ENCODE measurements around the gene AMIGO2. TPM values are rescaled to one million over a fixed set of nuclear protein-coding genes. Genes with fewer than 3 reads are reported as not detected.

Gene AMIGO2
- total and polyA plus RNA-seq, 2 experiments from 2014 or later: 0.92 to 2.2 TPM

DNA sequence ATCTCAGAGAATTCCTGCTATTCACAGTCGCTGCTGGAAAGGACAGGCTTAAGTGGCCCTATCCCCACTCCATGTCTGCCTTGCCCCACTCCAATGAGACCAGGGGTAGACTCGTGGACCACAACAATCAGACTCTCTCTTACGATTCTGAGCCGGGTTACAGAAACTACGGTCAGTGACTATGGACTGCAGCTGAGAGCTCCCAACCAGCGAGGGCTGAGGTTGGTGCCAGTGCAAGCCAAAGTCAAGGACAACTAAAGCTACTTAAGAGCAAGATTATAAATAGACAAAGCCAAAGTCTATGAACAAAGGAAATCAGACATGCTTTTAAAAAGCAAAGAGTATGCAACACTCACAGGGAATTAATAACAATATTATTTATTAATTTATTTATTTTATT lies 18.3 kb upstream of the AMIGO2 start:
- H3K27ac ChIP-seq: no peak overlapping the region
- no peaks in the 10 kb centered on the region for H3K4me1 ChIP-seq (ENCODE audit: low read depth)
- TF ChIP-seq, protein P1, sequence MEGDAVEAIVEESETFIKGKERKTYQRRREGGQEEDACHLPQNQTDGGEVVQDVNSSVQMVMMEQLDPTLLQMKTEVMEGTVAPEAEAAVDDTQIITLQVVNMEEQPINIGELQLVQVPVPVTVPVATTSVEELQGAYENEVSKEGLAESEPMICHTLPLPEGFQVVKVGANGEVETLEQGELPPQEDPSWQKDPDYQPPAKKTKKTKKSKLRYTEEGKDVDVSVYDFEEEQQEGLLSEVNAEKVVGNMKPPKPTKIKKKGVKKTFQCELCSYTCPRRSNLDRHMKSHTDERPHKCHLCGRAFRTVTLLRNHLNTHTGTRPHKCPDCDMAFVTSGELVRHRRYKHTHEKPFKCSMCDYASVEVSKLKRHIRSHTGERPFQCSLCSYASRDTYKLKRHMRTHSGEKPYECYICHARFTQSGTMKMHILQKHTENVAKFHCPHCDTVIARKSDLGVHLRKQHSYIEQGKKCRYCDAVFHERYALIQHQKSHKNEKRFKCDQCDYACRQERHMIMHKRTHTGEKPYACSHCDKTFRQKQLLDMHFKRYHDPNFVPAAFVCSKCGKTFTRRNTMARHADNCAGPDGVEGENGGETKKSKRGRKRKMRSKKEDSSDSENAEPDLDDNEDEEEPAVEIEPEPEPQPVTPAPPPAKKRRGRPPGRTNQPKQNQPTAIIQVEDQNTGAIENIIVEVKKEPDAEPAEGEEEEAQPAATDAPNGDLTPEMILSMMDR (IDR thresholded peaks at IDR 0.05; ENCODE audit: low read depth, low read length): no peak
- DNase-seq (ENCODE audit: low read depth in 1 of 2, low spot score in 1 of 2): no peak
- H3K36me3 ChIP-seq: no peaks in the 10 kb centered on the region
- H3K27me3 ChIP-seq: no peaks in the 10 kb centered on the region
- no peaks in the 10 kb centered on the region for H3K9me3 ChIP-seq (ENCODE audit: low read depth)
- H3K4me3 ChIP-seq: no peak overlapping the region

DNA sequence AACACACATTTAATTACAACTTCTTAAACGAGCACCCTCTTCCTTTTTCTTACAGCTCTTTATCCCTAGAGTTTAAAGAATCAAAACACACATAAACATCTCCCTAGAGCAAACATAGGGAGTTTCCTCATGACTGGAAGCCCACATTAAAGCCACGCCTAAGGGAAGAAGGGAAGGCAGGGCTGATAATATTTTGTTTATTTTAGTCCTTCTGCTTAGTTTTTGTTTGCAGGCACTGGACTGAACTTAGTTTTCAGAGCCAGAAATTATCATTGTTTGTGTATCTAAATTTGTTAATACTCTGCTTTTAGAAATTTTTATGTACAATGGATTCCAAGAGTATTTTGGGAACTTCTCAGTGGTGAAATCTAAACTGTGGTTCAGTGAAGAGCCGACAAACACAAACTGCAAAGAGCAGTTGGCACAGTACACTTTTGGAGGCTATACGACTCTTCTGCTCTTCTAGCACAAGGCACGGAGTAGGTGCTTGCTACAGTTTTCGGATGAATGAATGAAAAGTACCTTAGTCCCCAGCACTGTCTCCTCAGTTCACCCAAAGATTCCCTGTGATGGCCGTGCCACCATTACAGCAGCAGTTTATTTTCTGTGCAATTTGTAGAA lies 17.6 kb upstream of the AMIGO2 start:
- DNase-seq (ENCODE audit: low read depth in 1 of 2, low spot score in 1 of 2): no peak
- Histone ChIP-seq H3K4me3 (no peak overlapping the region), H3K4me1 (ENCODE audit: low read depth) (no peaks in the 10 kb centered on the region), H3K9me3 (ENCODE audit: low read depth) (no peaks in the 10 kb centered on the region), H3K27me3 (no peaks in the 10 kb centered on the region), H3K27ac (no peak overlapping the region), H3K36me3 (no peaks in the 10 kb centered on the region)
- TF ChIP-seq, protein P1 (IDR thresholded peaks at IDR 0.05; ENCODE audit: low read depth, low read length): no peak

DNA sequence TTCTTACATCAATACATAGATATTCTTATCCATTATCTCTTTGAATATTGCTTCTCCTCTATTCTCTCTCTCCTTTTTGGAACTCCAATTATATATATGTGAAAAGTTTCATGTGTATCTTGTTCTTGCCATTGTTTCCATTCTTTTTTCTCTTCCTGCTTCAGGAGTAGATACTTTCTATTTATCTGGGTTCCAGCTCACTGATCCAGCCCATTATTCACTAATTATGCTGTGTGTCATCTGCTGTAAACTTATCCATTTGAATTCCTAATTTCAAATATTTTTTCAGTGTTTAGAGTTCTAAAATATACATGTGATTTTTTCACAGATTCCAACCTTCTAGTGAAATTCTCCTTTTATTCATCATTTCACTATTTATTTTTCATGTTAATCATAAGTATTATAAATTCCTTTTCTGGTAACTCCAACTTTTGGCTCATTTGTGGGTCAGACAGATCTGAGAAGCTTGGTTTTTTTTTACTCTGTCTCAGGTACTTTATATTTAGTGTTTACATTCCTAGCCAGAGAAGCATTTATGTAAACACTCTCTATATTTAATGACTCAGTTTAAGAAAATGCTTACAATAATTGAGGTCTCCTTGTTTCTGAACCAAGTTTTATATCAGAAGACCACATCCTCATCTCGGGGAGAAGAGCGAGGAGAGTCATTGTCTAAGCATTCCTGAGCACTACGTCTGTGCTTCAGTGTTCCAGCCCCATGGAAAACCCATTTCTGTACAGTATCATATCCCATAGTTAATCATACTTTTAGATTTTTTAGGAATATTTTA lies 15.9 kb upstream of the AMIGO2 start:
- no peak overlapping the region for H3K27ac ChIP-seq

DNA sequence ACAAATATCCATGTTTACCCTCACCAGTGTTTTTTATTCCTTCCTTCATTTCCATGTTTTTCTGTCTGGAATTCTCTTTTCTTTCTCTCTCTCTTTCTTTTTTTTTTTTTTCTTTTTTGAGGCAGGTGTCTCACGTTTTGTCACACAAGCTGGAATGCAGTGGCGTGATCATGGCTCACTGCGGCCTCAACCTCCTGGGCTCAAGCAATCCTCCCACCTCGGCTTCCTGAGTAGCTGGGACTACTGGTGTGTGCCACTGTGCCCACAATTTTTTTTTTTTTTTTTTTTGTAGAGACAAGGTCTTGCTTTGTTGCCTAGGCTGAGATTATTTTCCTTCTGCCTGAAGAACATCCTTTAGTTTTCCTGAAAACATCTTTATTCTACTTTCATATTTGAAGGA lies 15.0 kb upstream of the AMIGO2 start:
- Histone ChIP-seq H3K9me3 (ENCODE audit: low read depth) (no peaks in the 10 kb centered on the region), H3K4me3 (no peak overlapping the region), H3K4me1 (ENCODE audit: low read depth) (no peaks in the 10 kb centered on the region), H3K36me3 (no peaks in the 10 kb centered on the region), H3K27me3 (no peaks in the 10 kb centered on the region), H3K27ac (no peak overlapping the region)
- TF ChIP-seq, protein P1 (IDR thresholded peaks at IDR 0.05; ENCODE audit: low read depth, low read length): no peak
- no peak for DNase-seq (ENCODE audit: low read depth in 1 of 2, low spot score in 1 of 2)

More for the DNA sequence above, 15.9 kb upstream of the AMIGO2 start:
- TF ChIP-seq, protein P1 (IDR thresholded peaks at IDR 0.05; ENCODE audit: low read depth, low read length): no peak
- no peaks in the 10 kb centered on the region for H3K36me3 ChIP-seq
- no peaks in the 10 kb centered on the region for H3K4me1 ChIP-seq (ENCODE audit: low read depth)
- H3K27me3 ChIP-seq: no peaks in the 10 kb centered on the region
- no peak overlapping the region for H3K4me3 ChIP-seq
- H3K9me3 ChIP-seq (ENCODE audit: low read depth): no peaks in the 10 kb centered on the region
- peak in 1 of 2 donors; percentile 72 for DNase-seq (ENCODE audit: low read depth in 1 of 2, low spot score in 1 of 2)

DNA sequence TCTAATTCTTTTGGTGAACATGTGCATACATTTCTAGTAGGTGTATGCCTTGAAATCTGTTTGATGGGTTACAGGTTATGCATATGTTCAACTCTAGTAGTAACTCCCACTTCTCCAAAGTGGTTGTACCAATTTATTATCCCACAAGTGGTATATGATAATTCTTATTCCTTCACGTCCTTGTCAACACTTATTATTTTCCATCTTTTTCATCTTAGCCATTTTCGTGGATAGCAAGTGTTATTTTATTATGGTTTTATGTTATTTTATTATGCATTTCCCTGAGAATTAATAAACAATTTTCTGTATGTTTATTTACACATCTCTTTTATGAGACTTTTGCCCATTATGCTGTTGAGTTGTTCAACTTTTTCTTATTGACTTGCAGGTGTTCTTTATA lies 11.2 kb upstream of the AMIGO2 start:
- Histone ChIP-seq H3K4me1 (ENCODE audit: low read depth) (no peaks in the 10 kb centered on the region), H3K36me3 (no peaks in the 10 kb centered on the region), H3K4me3 (no peak overlapping the region), H3K27ac (no peak overlapping the region), H3K9me3 (ENCODE audit: low read depth) (no peaks in the 10 kb centered on the region), H3K27me3 (no peaks in the 10 kb centered on the region)
- no peak for DNase-seq (ENCODE audit: low read depth in 1 of 2, low spot score in 1 of 2)
- TF ChIP-seq, protein P1 (IDR thresholded peaks at IDR 0.05; ENCODE audit: low read depth, low read length): no peak

Data from cardiac muscle cell (in vitro differentiated cells and primary cell).